NCI-H82 treated with DMSO at 0.1 percent for 48 hours (cell line): ENCODE measurements around the gene NHLRC4.

Experiments used
- DNase-seq: peaks from one replicate; lab custom pipeline; 2025; ENCODE audit not compliant: unreplicated experiment; lab: John Stamatoyannopoulos, UW

The NHLRC4 gene

GRCh38 chr16:582614-583331, 16.0 kb downstream of the NHLRC4 start:
- no peak for DNase-seq

DNA sequence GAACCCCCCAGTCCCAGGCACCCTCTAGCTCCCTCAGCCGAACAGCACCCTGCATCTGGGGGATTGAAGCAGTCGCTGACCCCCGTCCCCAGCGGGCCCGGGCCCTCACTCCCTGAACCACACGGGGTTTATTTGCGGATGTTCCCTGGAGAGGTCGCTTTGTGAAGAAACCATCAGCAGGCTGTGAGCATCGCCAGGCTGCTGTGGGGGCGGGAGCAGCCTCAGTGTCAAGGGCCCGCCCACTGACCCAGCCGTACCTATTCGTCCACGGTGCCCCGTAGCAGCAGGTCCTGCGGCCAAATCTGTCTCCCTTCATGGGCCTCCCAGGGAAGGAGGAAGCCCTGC, 16.6 kb downstream of the NHLRC4 start:
- DNase-seq, result no peak

GRCh38 chr16:583815-584591, 17.2 kb downstream of the NHLRC4 start:
- DNase-seq, result no peak

DNA sequence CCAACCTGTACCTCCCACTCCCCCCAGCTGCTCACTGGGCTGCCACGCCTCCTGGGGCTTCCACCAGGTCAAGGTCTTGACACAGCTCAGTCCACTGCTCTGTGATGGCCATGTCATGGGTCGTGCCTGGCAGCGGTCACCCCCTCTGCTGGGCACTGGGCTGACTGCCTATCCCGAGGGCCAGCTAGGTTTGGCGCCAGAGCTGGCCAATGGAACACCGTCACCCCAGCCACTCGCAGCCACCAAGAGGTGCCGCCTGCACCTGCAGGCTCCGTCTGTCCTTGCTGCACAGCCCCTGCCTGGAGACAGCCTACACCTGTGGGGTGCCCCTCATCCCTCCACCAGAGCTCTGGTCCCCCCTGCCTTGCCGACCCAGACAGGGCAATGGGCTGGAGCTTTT, 18.5 kb downstream of the NHLRC4 start:
- DNase-seq, result no peak

DNA sequence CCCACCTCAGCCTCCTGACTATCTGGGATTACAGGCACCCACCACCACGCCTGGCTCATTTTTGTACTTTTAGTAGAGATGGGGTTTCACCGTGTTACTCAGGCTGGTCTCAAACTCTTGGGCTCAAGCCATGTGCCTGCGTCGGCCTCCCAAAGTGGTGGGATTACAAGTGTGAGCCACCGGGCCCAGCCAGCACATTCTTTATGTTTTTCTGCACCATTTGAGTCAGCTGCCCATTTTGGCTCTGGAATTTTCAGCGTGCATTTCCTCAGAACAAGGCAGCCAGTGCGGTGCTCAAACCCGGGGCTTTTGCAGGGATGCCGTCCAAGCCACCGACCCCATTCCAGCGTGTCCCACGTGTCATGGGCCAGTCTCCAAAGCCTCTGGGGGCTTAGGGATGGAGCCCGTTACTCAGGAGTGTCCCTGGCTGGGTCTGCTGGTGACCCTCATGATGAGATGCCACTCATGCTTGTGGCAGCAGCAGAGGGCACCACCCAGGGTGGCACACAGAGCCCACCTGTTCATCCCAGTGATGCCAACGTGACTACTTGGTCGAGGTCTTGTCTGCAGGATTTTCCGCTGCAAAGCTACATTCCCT, 19.3 kb downstream of the NHLRC4 start:
- DNase-seq, result no peak

DNA sequence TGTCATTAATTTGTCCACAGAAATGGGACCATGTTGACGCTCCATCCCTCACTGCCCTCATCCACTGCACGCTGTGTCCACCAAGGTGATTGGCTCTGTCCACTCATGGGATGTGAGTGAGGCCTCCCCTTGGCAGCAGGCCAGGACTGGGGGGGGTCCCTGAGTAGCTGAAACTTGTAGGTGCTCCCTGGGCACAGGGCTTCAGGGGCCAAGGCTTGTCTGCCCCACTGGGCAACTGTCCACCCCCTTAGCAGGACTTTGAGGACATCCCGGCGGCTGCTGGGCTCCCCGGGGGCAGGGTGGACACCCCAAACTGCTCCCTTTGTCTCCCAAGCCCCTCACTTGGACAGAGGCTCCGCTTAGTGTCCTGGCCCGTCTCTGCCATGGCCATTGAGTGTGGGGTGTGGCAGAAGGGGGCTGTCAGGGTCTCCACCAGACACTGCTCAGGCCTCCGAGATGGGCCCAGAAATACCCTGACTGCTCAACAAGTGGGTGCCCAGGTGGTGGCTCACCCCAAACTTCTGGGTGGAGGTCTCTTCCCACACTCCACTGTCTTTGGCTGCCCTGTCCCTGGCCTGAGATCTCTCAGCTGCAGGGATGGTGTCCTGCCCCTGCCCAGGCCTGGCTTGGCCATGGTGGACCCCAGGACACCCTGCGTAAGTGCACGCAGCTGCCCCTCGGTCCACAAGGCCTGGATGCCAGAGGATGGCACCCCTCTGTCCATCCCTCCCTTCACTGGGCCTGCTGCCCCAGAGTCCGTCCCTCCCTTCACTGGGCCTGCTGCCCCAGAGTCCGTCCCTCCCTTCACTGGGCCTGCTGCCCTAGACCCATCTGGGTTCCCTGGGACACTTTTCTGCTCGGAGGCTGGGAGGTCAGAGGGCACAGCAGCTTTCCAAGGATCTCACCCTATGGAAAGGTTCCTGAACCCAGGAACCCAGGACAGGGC, 20.1 kb downstream of the NHLRC4 start:
- no peak for DNase-seq

DNA sequence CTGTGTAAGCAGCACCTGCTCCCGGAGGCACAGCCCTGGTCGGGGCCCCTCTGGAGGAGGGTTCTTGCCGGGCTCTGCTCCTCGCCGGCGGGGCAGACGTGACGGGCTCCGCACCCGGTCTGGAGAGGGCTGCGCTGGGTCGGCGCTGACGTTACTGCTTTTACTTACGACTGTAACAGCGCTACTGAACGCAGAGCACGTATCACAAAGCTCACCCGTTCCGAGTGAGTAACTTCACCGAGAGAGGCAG, 21.8 kb downstream of the NHLRC4 start:
- DNase-seq, result no peak

- DNase-seq, result peak; percentile 87
These were observed 22.3 kb downstream of the NHLRC4 start for GRCh38 chr16:588889-589657.

DNA sequence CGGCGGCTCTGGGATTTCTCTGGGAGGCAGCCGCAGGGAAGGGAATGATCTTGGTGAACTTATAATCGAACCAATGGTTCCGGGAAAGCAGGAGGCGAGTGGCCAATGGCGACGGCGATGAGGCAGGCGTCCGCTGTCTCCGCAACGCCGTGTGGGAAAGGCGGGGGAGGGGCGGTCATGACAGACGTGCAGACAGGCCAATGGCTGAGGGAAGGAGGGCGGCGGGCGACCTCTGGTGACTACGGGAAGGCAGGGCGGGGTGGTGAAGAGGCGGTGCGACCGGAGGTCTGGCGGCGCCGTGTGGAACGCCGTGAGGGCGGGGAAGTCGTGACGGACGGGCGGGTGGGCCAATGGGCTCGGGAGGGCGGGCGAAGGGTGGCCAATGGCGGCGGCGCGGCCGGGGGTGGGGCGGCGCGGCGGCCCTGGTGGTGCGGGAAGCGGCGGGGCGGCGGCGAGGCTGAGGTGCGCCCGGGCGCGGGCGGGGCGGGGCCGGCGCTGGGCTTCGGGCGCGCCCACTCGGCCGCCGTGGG, 22.9 kb downstream of the NHLRC4 start, which contains the start of gene RAB40C:
Gene RAB40C (plus strand): TSS at position 409 of the 530 bp plus-strand sequence. CDS start 226 bp downstream, outside the sequence.
- peak; percentile 90 for DNase-seq

DNA sequence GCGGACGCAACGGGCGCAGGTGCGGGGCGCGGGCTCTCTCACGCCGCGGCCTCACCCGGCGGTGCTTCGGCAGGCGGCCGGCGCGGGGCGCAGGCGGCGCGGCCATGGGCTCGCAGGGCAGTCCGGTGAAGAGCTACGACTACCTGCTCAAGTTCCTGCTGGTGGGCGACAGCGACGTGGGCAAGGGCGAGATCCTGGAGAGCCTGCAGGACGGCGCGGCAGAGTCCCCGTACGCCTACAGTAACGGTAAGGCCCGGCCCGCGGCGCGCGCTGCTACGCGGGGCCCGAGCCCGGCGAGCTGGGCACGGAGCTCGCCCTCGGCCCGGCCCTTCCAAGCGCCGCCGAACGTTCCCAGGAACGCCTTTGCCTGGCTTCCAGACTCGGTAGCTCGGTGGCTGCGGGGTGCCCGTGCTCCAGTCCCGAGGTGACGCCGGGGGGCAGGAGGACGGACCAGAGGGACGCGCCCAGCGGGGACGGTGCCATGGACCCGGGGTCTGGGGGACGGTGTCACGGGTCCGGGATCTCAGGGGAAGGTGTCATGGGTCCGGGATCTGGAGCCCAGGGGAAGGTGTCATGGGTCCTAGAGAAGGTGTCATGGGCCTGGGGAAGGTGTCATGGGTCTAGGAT, 23.5 kb downstream of the NHLRC4 start:
- no peak for DNase-seq

DNA sequence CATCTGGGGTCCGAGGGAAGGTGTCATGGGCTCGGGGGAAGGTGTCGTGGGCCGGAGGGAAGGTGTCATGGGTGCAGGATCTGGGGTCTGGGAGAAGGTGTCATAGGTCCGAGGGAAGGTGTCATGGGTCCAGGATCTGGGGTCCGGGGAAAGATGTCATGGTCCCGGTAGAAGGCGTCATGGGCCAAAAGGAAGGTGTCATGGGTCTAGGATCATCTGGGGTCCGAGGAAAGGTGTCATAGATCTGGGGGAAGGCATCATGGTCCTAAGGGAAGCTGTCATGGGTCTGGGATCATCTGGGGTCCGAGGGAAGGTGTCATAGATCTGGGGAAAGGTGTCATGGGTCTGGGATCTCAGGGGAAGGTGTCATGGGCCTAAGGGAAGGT, 24.0 kb downstream of the NHLRC4 start:
- no peak for DNase-seq

DNA sequence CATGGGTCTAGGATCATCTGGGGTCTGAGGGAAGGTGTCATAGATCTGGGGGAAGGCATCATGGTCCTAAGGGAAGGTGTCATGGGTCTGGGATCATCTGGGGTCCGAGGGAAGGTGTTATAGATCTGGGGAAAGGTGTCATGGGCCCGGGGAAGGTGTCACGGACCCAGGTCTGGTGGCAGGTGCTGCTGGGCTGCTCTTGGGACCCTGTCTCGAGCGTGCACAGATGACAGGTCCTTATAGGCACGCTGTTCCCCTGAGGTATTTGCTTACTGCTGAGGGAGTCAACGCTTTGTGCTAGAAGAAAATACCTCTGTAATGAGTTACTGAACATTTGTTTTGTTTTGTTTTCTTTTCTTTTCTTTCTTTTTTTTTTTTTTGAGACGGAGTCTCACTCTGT, 24.4 kb downstream of the NHLRC4 start:
- no peak for DNase-seq

DNA sequence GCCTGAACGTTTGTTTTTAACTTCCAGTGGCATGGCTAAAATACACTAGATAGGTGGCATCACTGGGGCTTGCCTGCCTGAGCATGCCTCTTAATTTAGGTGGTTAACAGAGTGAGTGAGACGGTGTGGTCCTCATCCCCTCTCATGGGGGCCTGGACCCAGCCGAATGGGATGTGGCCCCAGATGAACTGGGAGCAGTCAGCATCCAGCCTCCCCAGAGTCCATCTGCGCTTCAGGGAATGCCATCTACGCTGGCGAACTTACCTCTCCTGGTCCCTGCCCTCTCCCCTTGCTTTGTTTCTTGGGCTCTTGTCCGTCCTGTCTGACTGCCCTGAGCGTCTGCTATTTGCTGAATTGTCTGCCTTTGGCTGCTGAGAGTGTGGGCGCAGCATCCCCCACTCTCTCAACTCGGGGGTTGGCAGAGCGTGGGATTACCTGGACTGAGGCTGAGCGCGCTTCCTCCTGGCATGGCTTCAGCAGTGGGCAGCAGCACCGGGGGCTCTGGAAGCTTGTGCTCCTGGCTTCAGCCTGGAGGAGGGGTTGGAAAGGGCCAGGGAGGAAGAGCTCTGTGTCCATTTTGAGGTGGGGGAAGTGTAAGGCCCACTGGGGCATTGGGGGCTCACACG, 25.2 kb downstream of the NHLRC4 start:
- no peak for DNase-seq

- DNase-seq, result no peak
These were observed 25.9 kb downstream of the NHLRC4 start for GRCh38 chr16:592518-593306.

DNA sequence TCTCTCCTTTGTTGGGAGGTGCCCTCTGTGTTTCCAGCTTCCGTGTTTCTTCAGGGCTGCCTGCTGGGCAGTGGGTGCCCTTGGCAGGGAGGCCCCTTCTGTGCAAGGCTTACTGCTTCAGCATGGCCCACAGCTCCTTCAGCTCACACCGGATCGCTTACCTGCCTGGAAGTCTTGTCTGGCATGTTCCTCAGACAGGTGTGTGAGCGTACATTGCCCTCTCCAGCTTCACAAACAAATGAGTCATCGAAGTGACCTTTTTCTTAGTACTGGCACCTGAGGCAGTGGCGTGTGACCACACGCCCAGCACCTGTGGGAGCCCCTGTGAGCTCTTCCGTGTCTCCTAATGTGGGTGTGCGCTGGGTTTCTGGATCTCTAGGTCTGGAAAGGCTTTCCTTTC, 26.6 kb downstream of the NHLRC4 start:
- no peak for DNase-seq

DNA sequence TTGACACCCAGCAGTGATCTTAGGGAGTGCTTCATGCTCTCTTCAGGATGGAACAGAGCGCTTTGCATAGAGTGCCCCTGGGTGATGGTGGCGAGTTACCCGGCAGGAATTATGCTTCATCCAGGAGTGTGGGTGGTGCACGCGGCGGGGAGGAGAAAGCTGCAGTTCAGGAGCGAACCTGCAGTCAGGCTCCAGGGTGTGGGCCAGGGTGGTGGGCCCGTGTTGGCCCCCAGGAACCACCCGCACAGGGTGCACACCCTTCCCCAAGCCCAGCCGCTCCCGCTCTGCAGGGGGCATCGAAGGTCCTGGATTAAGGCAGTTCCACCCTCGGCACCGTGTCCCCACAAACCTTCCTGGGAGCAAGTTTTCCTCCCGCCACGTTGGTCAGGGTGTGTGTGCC, 27.0 kb downstream of the NHLRC4 start:
- DNase-seq, result no peak

DNA sequence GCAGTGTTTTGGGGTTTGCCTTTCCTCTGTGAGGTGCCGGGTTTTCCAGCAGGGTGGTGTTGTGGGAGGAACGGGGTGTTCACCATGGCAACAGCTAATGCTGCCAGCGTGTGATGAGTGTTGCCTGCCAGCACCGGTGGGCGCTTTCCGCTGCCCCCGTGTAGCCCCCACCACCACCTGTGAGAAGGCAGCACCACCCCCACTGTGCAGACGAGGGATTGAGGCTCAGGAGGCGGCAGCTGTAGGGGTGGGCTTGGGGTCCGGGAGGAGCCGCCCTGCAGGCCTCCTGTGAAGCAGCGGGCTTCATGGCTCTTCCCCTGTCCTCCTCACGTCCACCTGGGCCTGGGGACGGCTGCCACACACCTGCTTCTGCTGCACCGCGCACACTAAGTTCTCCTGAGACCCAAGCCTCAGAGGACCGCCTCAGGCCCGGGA, 28.3 kb downstream of the NHLRC4 start:
- no peak for DNase-seq

GRCh38 chr16:595942-596735, 29.3 kb downstream of the NHLRC4 start:
- no peak for DNase-seq
